Neutrophil (primary cell): Measurements from ENCODE around the gene PLD1.

Source experiments
- H3K27ac ChIP-seq: fragments of 200-600 bp; sonication (generic); 2 replicates; pipeline ENCODE4 v1.5.1; 2016; ENCODE audit warnings: mild to moderate bottlenecking, moderate library complexity
- H3K27me3 ChIP-seq: fragments of 200-600 bp; sonication (generic); 2 replicates; pipeline ENCODE4 v1.6.0; 2016; ENCODE audit warnings: mild to moderate bottlenecking
- H3K36me3 ChIP-seq: fragments of 200-600 bp; sonication (generic); 2 replicates; pipeline ENCODE4 v1.5.1; 2017
- H3K4me1 ChIP-seq, 2 experiments: fragments of 200-600 bp in 1 of 2; sonication (generic) in 1 of 2; 1 replicate in 1 of 2; 2 replicates in 1 of 2; pipeline versions ENCODE4 v1.5.1 to v1.6.1; 2013 to 2016; ENCODE audit warnings: low read depth in 1 of 2, low read length in 1 of 2, mild to moderate bottlenecking in 1 of 2, moderate library complexity in 1 of 2; ENCODE audit not compliant: control insufficient read depth in 1 of 2, insufficient read depth in 1 of 2
- H3K4me3 ChIP-seq, 2 experiments: fragments of 200-600 bp in 1 of 2; sonication (generic) in 1 of 2; 1 replicate in 1 of 2; 2 replicates in 1 of 2; pipeline ENCODE4 v1.5.1; 2013 to 2016; ENCODE audit warnings: low read depth in 1 of 2, low read length in 1 of 2, mild to moderate bottlenecking in 1 of 2, moderate library complexity in 1 of 2
- H3K9me3 ChIP-seq: fragments of 200-600 bp; sonication (generic); 2 replicates; pipeline ENCODE4 v1.5.1; 2016
- CTCF ChIP-seq: fragments of 200-600 bp; sonication (generic); IDR thresholded peaks from 2 replicates; pipeline ENCODE4 v1.5.1; 2016; ENCODE audit warnings: antibody characterized with exemption

PLD1 gene

GRCh38 chr3:171809611-171809860 lies 747 bp downstream of the PLD1 start:
- Histone ChIP-seq H3K9me3 (no peaks in the 10 kb centered on the region), H3K4me1 (peaks cover 84 to 90% of the 10 kb centered on the region in 2 experiments), H3K36me3 (no peaks in the 10 kb centered on the region), H3K27me3 (no peaks in the 10 kb centered on the region), H3K27ac (peak overlapping the region; percentile 91), H3K4me3 (peak overlapping the region; percentile 85 to 98)
- TF ChIP-seq CTCF, result no peak

- no peaks in the 10 kb centered on the region for H3K36me3 ChIP-seq
- H3K4me3 ChIP-seq, result no peak overlapping the region
- H3K27me3 ChIP-seq, result no peaks in the 10 kb centered on the region
- H3K27ac ChIP-seq, result peak overlapping the region; percentile 68
- TF ChIP-seq CTCF, result no peak
- H3K9me3 ChIP-seq, result no peaks in the 10 kb centered on the region
- H3K4me1 ChIP-seq, result peaks cover 77 to 85% of the 10 kb centered on the region in 2 experiments
These were observed 2.5 kb downstream of the PLD1 start for GRCh38 chr3:171807806-171808205.

GRCh38 chr3:171807129-171807675 lies 3.1 kb downstream of the PLD1 start:
- H3K27me3 ChIP-seq, result no peaks in the 10 kb centered on the region
- H3K36me3 ChIP-seq, result no peaks in the 10 kb centered on the region
- H3K4me1 ChIP-seq, result peaks cover 75 to 87% of the 10 kb centered on the region in 2 experiments
- H3K27ac ChIP-seq, result peak overlapping the region; percentile 68
- H3K4me3 ChIP-seq, result no peak overlapping the region
- no peak for TF ChIP-seq CTCF
- H3K9me3 ChIP-seq, result no peaks in the 10 kb centered on the region

GRCh38 chr3:171806200-171807128 lies 3.8 kb downstream of the PLD1 start:
- H3K36me3 ChIP-seq, result no peaks in the 10 kb centered on the region
- no peaks in the 10 kb centered on the region for H3K27me3 ChIP-seq
- H3K4me1 ChIP-seq, result peaks cover 68 to 87% of the 10 kb centered on the region in 2 experiments
- no peak for TF ChIP-seq CTCF
- H3K9me3 ChIP-seq, result no peaks in the 10 kb centered on the region
- no peak overlapping the region for H3K4me3 ChIP-seq
- H3K27ac ChIP-seq, result peak overlapping the region; percentile 68

GRCh38 chr3:171805687-171806086 lies 4.6 kb downstream of the PLD1 start:
- Histone ChIP-seq H3K27me3 (no peaks in the 10 kb centered on the region), H3K4me3 (no peak overlapping the region), H3K36me3 (no peaks in the 10 kb centered on the region), H3K27ac (peak overlapping the region; percentile 68), H3K9me3 (no peaks in the 10 kb centered on the region), H3K4me1 (peaks cover 68 to 87% of the 10 kb centered on the region in 2 experiments)
- TF ChIP-seq CTCF, result no peak
